OCI-LY1 (cell line): ENCODE results near the gene CTTNBP2NL.

Experiments used
- EZH2 ChIP-seq: fragments of 200-600 bp; sonication (generic), shearing (Covaris generic); IDR thresholded peaks from 2 replicates; pipeline ENCODE4 v1.8.0; 2017; ENCODE audit warnings: borderline replicate concordance, mixed run types, mild to moderate bottlenecking, antibody characterized with exemption, low read length, moderate library complexity, mixed read lengths
- TF ChIP-seq, protein P1 (sequence below): fragments of 200-600 bp; sonication (generic), shearing (Covaris generic); IDR thresholded peaks from 2 replicates; pipeline ENCODE4 v1.5.1; 2017; ENCODE audit warnings: mild to moderate bottlenecking, antibody characterized with exemption, low read length, moderate library complexity, mixed read lengths

GRCh38 chr1:112389689-112390088, 6.3 kb upstream of the CTTNBP2NL start:
- TF ChIP-seq, protein P1, sequence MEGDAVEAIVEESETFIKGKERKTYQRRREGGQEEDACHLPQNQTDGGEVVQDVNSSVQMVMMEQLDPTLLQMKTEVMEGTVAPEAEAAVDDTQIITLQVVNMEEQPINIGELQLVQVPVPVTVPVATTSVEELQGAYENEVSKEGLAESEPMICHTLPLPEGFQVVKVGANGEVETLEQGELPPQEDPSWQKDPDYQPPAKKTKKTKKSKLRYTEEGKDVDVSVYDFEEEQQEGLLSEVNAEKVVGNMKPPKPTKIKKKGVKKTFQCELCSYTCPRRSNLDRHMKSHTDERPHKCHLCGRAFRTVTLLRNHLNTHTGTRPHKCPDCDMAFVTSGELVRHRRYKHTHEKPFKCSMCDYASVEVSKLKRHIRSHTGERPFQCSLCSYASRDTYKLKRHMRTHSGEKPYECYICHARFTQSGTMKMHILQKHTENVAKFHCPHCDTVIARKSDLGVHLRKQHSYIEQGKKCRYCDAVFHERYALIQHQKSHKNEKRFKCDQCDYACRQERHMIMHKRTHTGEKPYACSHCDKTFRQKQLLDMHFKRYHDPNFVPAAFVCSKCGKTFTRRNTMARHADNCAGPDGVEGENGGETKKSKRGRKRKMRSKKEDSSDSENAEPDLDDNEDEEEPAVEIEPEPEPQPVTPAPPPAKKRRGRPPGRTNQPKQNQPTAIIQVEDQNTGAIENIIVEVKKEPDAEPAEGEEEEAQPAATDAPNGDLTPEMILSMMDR: no peak
- TF ChIP-seq EZH2: no peak
